ENCODE measurements around the gene CNST. TPM values are rescaled to one million over a fixed set of nuclear protein-coding genes. Genes with fewer than 3 reads are reported as not detected.
"Not testable (repeated sequence)": the region's sequence is repeated elsewhere in the genome, so short reads cannot be mapped to it uniquely, and the experiment has no call there.

The CNST gene
- total RNA-seq, 2 experiments from 2014 or later = 26.9 to 30.4 TPM

GRCh38 chr1:246534114-246534513, 32.1 kb upstream of the CNST start:
- no peak overlapping the region for H3K27ac Mint-ChIP-seq
- peaks cover 12% of the 10 kb centered on the region for H3K9me3 Mint-ChIP-seq (ENCODE audit: insufficient read depth)
- ATAC-seq = no peak
- ChIA-PET POLR2A (no interaction called here), CTCF (no interaction called here)
- H3K4me3 Mint-ChIP-seq = no peak overlapping the region
- peaks cover 5% of the 10 kb centered on the region for H3K36me3 Mint-ChIP-seq (ENCODE audit: low read depth)
- DNase-seq = no peak
- no peaks in the 10 kb centered on the region for H3K4me1 Mint-ChIP-seq (ENCODE audit: low read depth)
- H3K27me3 Mint-ChIP-seq (ENCODE audit: low read depth) = no peaks in the 10 kb centered on the region

GRCh38 chr1:246537441-246537840, 28.8 kb upstream of the CNST start:
- no peaks in the 10 kb centered on the region for H3K4me1 Mint-ChIP-seq (ENCODE audit: low read depth)
- CTCF ChIA-PET = no interaction called here
- H3K9me3 Mint-ChIP-seq (ENCODE audit: insufficient read depth) = no peaks in the 10 kb centered on the region
- DNase-seq (no peak), ATAC-seq (no peak)
- no peaks in the 10 kb centered on the region for H3K27me3 Mint-ChIP-seq (ENCODE audit: low read depth)
- no peak overlapping the region for H3K27ac Mint-ChIP-seq
- H3K4me3 Mint-ChIP-seq = no peak overlapping the region
- peaks cover 7% of the 10 kb centered on the region for H3K36me3 Mint-ChIP-seq (ENCODE audit: low read depth)
- POLR2A ChIA-PET = no interaction called here

DNA sequence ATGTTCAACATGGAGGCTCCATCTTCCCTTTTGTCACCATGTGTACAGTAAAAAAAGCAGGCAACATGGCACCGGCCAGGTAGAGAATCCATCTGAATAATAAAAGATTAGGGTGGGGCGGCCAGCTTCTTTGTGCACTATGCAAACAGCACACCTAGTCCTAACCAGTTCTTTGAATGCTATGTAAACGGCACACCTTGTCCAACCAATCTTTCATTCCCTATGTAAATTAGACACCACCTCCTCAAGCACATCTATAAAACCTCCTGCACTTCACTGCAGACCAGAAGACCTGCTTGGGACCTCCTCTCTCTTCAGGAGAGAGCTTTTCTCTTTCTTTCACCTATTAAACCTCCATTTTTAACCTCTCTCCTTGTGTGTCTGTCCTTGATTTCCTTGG, 28.4 kb upstream of the CNST start:
- no peaks in the 10 kb centered on the region for H3K27me3 Mint-ChIP-seq (ENCODE audit: low read depth)
- no peak for ATAC-seq
- H3K27ac Mint-ChIP-seq = no peak overlapping the region
- no peak overlapping the region for H3K4me3 Mint-ChIP-seq
- no peak for DNase-seq
- no peaks in the 10 kb centered on the region for H3K9me3 Mint-ChIP-seq (ENCODE audit: insufficient read depth)
- peaks cover 7% of the 10 kb centered on the region for H3K36me3 Mint-ChIP-seq (ENCODE audit: low read depth)
- ChIA-PET POLR2A (no interaction called here), CTCF (no interaction called here)
- H3K4me1 Mint-ChIP-seq (ENCODE audit: low read depth) = no peaks in the 10 kb centered on the region

GRCh38 chr1:246540738-246541491, 25.3 kb upstream of the CNST start:
- DNase-seq (no peak), ATAC-seq (no peak)
- POLR2A ChIA-PET = no interaction called here
- Mint-ChIP-seq H3K9me3 (ENCODE audit: insufficient read depth) (no peaks in the 10 kb centered on the region), H3K4me1 (ENCODE audit: low read depth) (no peaks in the 10 kb centered on the region), H3K36me3 (ENCODE audit: low read depth) (peaks cover 20% of the 10 kb centered on the region), H3K27me3 (ENCODE audit: low read depth) (no peaks in the 10 kb centered on the region), H3K4me3 (no peak overlapping the region), H3K27ac (no peak overlapping the region)
- CTCF ChIA-PET = interaction anchor here (0.7 kb wide), 1 partner anchor 62 kb away, joined by 3 read pairs; no protein-coding TSS in a partner anchor

DNA sequence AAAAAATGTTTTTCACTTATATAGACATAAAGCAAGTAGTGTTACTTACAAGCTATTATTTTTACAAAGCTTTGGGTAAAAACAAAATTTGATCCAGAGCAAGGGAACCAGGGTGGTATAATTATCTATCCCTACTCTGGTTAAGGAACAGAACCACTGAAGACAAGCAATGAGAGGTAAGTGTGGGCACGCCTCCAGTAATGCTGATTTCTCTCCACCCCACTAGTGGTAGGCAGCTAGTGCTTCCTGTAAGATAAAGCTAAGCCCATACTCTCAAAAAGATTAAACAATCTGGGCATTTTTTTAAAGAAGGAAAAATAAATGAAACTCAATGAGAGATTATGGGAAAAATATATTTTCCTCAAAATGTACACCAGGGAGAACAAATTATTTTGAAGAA, 22.3 kb upstream of the CNST start:
- POLR2A ChIA-PET = no interaction called here
- ATAC-seq (no peak), DNase-seq (no peak)
- Mint-ChIP-seq H3K27ac (no peak overlapping the region), H3K27me3 (ENCODE audit: low read depth) (no peaks in the 10 kb centered on the region), H3K4me3 (no peak overlapping the region), H3K36me3 (ENCODE audit: low read depth) (peaks cover 25% of the 10 kb centered on the region), H3K9me3 (ENCODE audit: insufficient read depth) (no peaks in the 10 kb centered on the region), H3K4me1 (ENCODE audit: low read depth) (no peaks in the 10 kb centered on the region)
- CTCF ChIA-PET = no interaction called here

GRCh38 chr1:246549665-246550064, 16.6 kb upstream of the CNST start:
- ATAC-seq (no peak), DNase-seq (no peak)
- Mint-ChIP-seq H3K27ac (no peak overlapping the region), H3K4me3 (no peak overlapping the region), H3K27me3 (ENCODE audit: low read depth) (no peaks in the 10 kb centered on the region), H3K36me3 (ENCODE audit: low read depth) (peaks cover 29% of the 10 kb centered on the region), H3K9me3 (ENCODE audit: insufficient read depth) (no peaks in the 10 kb centered on the region), H3K4me1 (ENCODE audit: low read depth) (no peaks in the 10 kb centered on the region)
- CTCF ChIA-PET = interaction anchor here (1.1 kb wide), 1 partner anchor 27 kb away, joined by 3 read pairs; no protein-coding TSS in a partner anchor
- POLR2A ChIA-PET = no interaction called here

DNA sequence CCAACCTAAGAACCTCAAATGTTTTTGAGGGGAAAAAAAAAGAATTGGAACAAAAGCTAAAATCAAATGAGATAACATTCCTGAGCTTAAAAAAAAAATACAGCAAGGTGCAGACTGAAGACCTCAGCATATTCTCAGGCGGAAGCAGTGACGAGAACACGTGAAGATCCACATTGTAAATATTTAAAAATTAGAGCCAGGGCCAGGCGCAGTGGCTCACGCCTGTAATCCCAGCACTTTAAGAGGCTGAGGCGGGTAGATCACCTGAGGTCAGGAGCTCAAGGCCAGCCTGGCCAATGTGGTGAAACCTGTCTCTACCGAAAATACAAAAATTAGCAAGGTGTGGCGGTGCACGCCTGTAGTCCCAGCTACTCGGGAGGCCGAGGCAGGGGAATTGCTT, 15.9 kb upstream of the CNST start:
- ATAC-seq = no peak
- ChIA-PET POLR2A (interaction anchor here (0.6 kb wide), 1 partner anchor 1483 kb away, joined by 3 read pairs; no protein-coding TSS in a partner anchor), CTCF (interaction anchor here (1.1 kb wide), 1 partner anchor 26 kb away, joined by 3 read pairs; no protein-coding TSS in a partner anchor)
- H3K27ac Mint-ChIP-seq = no peak overlapping the region
- no peaks in the 10 kb centered on the region for H3K27me3 Mint-ChIP-seq (ENCODE audit: low read depth)
- no peaks in the 10 kb centered on the region for H3K4me1 Mint-ChIP-seq (ENCODE audit: low read depth)
- peaks cover 34% of the 10 kb centered on the region for H3K36me3 Mint-ChIP-seq (ENCODE audit: low read depth)
- no peak overlapping the region for H3K4me3 Mint-ChIP-seq
- DNase-seq = no peak
- H3K9me3 Mint-ChIP-seq (ENCODE audit: insufficient read depth) = no peaks in the 10 kb centered on the region

- ATAC-seq (no peak), DNase-seq (no peak)
- POLR2A ChIA-PET = no interaction called here
- Mint-ChIP-seq H3K27ac (no peak overlapping the region), H3K36me3 (ENCODE audit: low read depth) (peaks cover 43% of the 10 kb centered on the region), H3K4me3 (no peak overlapping the region), H3K4me1 (ENCODE audit: low read depth) (no peaks in the 10 kb centered on the region), H3K9me3 (ENCODE audit: insufficient read depth) (no peaks in the 10 kb centered on the region), H3K27me3 (ENCODE audit: low read depth) (no peaks in the 10 kb centered on the region)
- CTCF ChIA-PET = interaction anchor here (1.0 kb wide), 1 partner anchor 45 kb away, joined by 3 read pairs; the partner anchor contains the start of gene SMYD3
These were observed 14.1 kb upstream of the CNST start for GRCh38 chr1:246552110-246552509.

GRCh38 chr1:246554201-246554600, 12.1 kb upstream of the CNST start:
- ChIA-PET POLR2A (interaction anchor here (0.6 to 1.1 kb wide), 2 partner anchors 12 to 759 kb away, joined by 3 read pairs; partner anchors contain the start of gene TFB2M), CTCF (no interaction called here)
- no peaks in the 10 kb centered on the region for H3K4me1 Mint-ChIP-seq (ENCODE audit: low read depth)
- no peak for ATAC-seq
- H3K27ac Mint-ChIP-seq = no peak overlapping the region
- no peaks in the 10 kb centered on the region for H3K27me3 Mint-ChIP-seq (ENCODE audit: low read depth)
- H3K36me3 Mint-ChIP-seq (ENCODE audit: low read depth) = peaks cover 47% of the 10 kb centered on the region
- H3K9me3 Mint-ChIP-seq (ENCODE audit: insufficient read depth) = no peaks in the 10 kb centered on the region
- H3K4me3 Mint-ChIP-seq = no peak overlapping the region
- no peak for DNase-seq

DNA sequence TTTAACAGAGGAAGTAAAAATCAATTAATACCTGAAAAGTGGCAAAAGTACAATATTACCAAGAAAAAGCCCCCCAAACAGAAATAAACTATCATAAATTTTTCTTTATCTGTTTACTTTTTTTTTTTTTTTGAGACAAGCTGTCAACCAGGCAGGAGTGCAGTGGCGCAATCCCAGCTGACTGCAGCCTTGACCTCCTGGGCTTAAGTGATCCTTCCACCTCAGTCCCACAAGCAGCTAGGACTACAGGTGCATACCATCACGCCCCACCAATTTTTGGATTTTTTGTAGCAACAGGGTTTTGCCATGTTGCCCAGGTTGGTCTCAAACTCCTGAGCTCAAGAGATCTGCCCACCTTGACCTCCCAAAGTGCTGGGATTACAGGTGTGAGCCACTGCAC, 8.2 kb upstream of the CNST start:
- DNase-seq (no peak), ATAC-seq (no peak)
- H3K27ac Mint-ChIP-seq = no peak overlapping the region
- H3K4me1 Mint-ChIP-seq (ENCODE audit: low read depth) = no peaks in the 10 kb centered on the region
- POLR2A ChIA-PET = interaction anchor here (0.6 kb wide), 1 partner anchor 9 kb away, joined by 3 read pairs; no protein-coding TSS in a partner anchor
- CTCF ChIA-PET = no interaction called here
- no peaks in the 10 kb centered on the region for H3K9me3 Mint-ChIP-seq (ENCODE audit: insufficient read depth)
- H3K36me3 Mint-ChIP-seq (ENCODE audit: low read depth) = peaks cover 50% of the 10 kb centered on the region
- H3K27me3 Mint-ChIP-seq (ENCODE audit: low read depth) = no peaks in the 10 kb centered on the region
- H3K4me3 Mint-ChIP-seq = no peak overlapping the region

DNA sequence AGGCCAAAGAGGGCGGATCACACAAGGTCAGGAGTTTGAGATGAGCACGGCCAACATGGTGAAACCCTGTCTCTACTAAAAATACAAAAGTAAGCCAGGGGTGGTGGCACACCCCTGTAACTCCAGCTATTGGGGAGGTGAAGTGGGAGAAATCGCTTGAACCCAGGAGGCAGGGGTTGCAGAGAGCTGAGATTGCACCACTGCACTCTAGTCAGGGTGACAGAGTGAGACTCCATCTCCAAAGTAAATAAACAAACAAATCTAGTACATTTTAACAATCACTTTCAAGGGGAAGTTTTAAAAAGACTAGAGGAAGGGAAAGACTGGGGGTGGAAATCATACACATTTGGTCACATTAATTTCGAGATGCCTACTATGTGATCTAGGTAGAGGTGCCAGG, 6.9 kb upstream of the CNST start:
- DNase-seq = no peak
- Mint-ChIP-seq H3K36me3 (ENCODE audit: low read depth) (peaks cover 46% of the 10 kb centered on the region), H3K27me3 (ENCODE audit: low read depth) (no peaks in the 10 kb centered on the region), H3K9me3 (ENCODE audit: insufficient read depth) (no peaks in the 10 kb centered on the region), H3K27ac (no peak overlapping the region), H3K4me3 (no peak overlapping the region), H3K4me1 (ENCODE audit: low read depth) (peaks cover 6% of the 10 kb centered on the region)
- ChIA-PET POLR2A (no interaction called here), CTCF (no interaction called here)
- ATAC-seq = no peak

DNA sequence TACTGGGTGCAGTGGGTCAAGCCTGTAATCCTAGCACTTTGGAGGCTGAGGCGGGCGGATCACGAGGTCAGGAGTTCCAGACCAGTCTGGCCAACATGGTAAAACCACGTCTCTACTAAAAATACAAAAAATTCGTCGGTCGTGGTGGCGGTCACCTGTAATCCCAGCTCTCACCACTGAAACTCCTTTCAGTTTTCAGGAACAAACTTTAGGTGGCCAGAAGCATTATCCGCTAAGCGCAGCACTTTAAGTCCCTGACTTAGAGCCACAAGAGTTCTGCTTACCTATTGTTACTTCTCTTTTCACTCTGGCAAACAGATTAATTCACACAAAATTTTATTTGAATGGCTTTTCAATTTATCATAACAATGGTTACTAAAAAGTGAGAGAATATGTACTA, 5.4 kb upstream of the CNST start:
- H3K9me3 Mint-ChIP-seq (ENCODE audit: insufficient read depth); H3K27me3 Mint-ChIP-seq (ENCODE audit: low read depth); POLR2A ChIA-PET; CTCF ChIA-PET; H3K4me3 Mint-ChIP-seq; ATAC-seq; H3K27ac Mint-ChIP-seq; DNase-seq: not testable (repeated sequence)
- Mint-ChIP-seq H3K4me1 (ENCODE audit: low read depth) (peaks cover 18% of the 10 kb centered on the region), H3K36me3 (ENCODE audit: low read depth) (peaks cover 39% of the 10 kb centered on the region)

Data from activated CD8-positive, alpha-beta T cell treated with anti-CD3 and anti-CD28 coated beads, Interleukin-2, amount 10 ng/mL, durations not matched to agents 7 days and 5 days (primary cell).